Adipocyte (in vitro differentiated cells): ENCODE measurements around the gene ZNF850.
"Not testable (repeated sequence)": the region's sequence is repeated elsewhere in the genome, so short reads cannot be mapped to it uniquely, and the experiment has no call there.

ENCODE experiments used
- DNase-seq: peaks from one replicate; pipeline ENCODE4 v3.0.0-alpha.2; 2015; ENCODE audit warnings: low read depth
- H3K27me3 ChIP-seq: replicated peaks from 2 replicates; pipeline ENCODE4 v1.7.0; 2013; ENCODE audit warnings: mild to moderate bottlenecking, low read length, moderate library complexity; ENCODE audit not compliant: control insufficient read depth, insufficient read depth
- H3K36me3 ChIP-seq: 2 replicates; pipeline ENCODE4 v1.7.0; 2013; ENCODE audit warnings: low read length, mild to moderate bottlenecking, moderate library complexity; ENCODE audit not compliant: control insufficient read depth, insufficient read depth, severe bottlenecking
- H3K4me1 ChIP-seq: 2 replicates; pipeline ENCODE4 v1.7.0; 2013; ENCODE audit warnings: mild to moderate bottlenecking, low read length, moderate library complexity; ENCODE audit not compliant: control insufficient read depth, insufficient read depth
- H3K4me3 ChIP-seq: 2 replicates; pipeline ENCODE4 v1.7.0; 2013; ENCODE audit warnings: mild to moderate bottlenecking, low read length, moderate library complexity
- H3K9ac ChIP-seq: 2 replicates; pipeline ENCODE4 v1.7.0; 2013; ENCODE audit warnings: mild to moderate bottlenecking, low read length, moderate library complexity
- H3K9me3 ChIP-seq: 2 replicates; pipeline ENCODE4 v1.7.0; 2013; ENCODE audit warnings: mild to moderate bottlenecking, low read length, moderate library complexity; ENCODE audit not compliant: control insufficient read depth

ZNF850 gene

GRCh38 chr19:36772311-36773222 lies at the start of gene ZNF850:
ZNF850 (minus strand) TSS chr19:36772807; CDS start chr19:36762606, 10,201 bp downstream.
- peaks cover 18% of the 10 kb centered on the region for H3K9me3 ChIP-seq
- H3K4me3 ChIP-seq = peak within 1 kb of the TSS; percentile 91
- H3K27me3 ChIP-seq = no peaks in the 10 kb centered on the region
- peaks cover 16% of the 10 kb centered on the region for H3K4me1 ChIP-seq
- no peaks in the 10 kb centered on the region for H3K36me3 ChIP-seq
- peak within 1 kb of the TSS; percentile 84 for H3K9ac ChIP-seq
- peak; percentile 98 for DNase-seq

- peaks cover 99% of the 10 kb centered on the region for H3K9me3 ChIP-seq
- DNase-seq = no peak
- H3K27me3 ChIP-seq = no peaks in the 10 kb centered on the region
- no peak overlapping the region for H3K9ac ChIP-seq
- no peaks in the 10 kb centered on the region for H3K4me1 ChIP-seq
- peaks cover 90% of the 10 kb centered on the region for H3K36me3 ChIP-seq
- peak overlapping the region; percentile 67 for H3K4me3 ChIP-seq
These were observed 49.2 kb upstream of the ZNF850 start for GRCh38 chr19:36821758-36822157.

GRCh38 chr19:36819130-36819630 lies 46.6 kb upstream of the ZNF850 start:
- peaks cover 99% of the 10 kb centered on the region for H3K9me3 ChIP-seq
- H3K27me3 ChIP-seq = no peaks in the 10 kb centered on the region
- H3K9ac ChIP-seq = no peak overlapping the region
- DNase-seq = no peak
- H3K36me3 ChIP-seq = peaks cover 96% of the 10 kb centered on the region
- H3K4me3 ChIP-seq = peak overlapping the region; percentile 66
- H3K4me1 ChIP-seq = no peaks in the 10 kb centered on the region

DNA sequence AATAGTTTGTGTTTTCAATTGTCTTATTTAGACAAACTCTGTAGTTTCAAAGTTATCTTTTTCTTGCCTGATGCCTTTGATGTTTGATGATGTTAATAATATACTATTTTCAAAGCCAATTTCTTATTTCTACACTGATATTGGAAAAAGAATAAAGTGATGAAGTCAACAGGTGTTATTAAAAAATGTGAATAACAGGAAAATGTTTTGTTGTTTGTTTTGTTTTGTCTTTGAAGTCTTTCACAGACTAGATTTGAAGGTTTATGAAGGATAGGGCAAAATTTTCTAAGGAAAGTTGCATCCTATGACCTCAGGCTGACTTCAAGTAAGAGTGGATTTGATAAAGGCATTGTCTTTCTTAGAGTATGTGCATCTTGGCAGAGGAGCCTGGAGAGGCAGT lies 34.4 kb upstream of the ZNF850 start:
- peaks cover 40% of the 10 kb centered on the region for H3K36me3 ChIP-seq
- H3K9ac ChIP-seq = no peak overlapping the region
- H3K9me3 ChIP-seq = peaks cover 93% of the 10 kb centered on the region
- no peaks in the 10 kb centered on the region for H3K4me1 ChIP-seq
- H3K27me3 ChIP-seq = no peaks in the 10 kb centered on the region
- no peak overlapping the region for H3K4me3 ChIP-seq
- DNase-seq = no peak

DNA sequence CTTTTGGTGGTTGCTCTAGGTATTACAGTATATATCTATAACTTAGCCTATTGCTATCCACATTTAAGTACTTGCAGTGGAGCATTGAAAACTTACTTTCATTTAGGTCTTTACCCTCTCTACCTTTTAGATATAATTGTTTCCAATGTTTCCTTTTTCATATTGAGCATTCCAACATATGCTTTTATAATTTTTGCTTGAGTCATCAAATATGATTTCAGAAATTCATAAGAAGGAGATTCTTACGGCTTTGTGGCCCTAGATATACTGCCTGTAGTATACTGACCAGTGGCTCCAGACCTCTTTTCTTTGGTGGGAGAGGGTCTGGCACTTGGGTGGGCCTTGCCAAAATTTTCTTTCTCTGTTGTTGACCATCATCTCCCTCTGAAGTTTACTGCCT lies 32.8 kb upstream of the ZNF850 start:
- Histone ChIP-seq H3K4me3 (no peak overlapping the region), H3K4me1 (no peaks in the 10 kb centered on the region), H3K27me3 (no peaks in the 10 kb centered on the region), H3K9me3 (peaks cover 76% of the 10 kb centered on the region), H3K36me3 (peaks cover 39% of the 10 kb centered on the region), H3K9ac (no peak overlapping the region)
- no peak for DNase-seq

- Histone ChIP-seq H3K4me3 (peak overlapping the region; percentile 99), H3K36me3 (peaks cover 25% of the 10 kb centered on the region), H3K9me3 (peaks cover 23% of the 10 kb centered on the region), H3K27me3 (no peaks in the 10 kb centered on the region), H3K4me1 (peaks cover 7% of the 10 kb centered on the region), H3K9ac (peak overlapping the region; percentile 89)
- no peak for DNase-seq
These were observed 25.1 kb upstream of the ZNF850 start for GRCh38 chr19:36797786-36798108.

DNA sequence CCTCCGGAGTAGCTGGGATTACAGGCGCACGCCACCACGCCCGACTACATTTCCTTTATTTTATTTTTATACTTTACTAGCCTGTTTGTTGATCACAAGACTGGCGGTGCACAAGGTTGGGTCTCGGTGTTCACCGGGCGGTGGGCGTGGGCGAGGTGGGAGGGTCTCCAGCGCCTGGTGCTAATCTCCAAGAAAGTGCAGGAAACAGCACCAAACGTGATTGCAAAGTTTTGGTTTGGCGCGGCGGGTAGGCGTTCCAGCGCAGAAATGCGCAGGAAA lies 24.0 kb upstream of the ZNF850 start:
- Histone ChIP-seq H3K4me1 (peaks cover 7% of the 10 kb centered on the region), H3K27me3 (no peaks in the 10 kb centered on the region), H3K4me3 (peak overlapping the region; percentile 99), H3K36me3 (peaks cover 18% of the 10 kb centered on the region), H3K9ac (peak overlapping the region; percentile 73), H3K9me3 (peaks cover 21% of the 10 kb centered on the region)
- DNase-seq = no peak

DNA sequence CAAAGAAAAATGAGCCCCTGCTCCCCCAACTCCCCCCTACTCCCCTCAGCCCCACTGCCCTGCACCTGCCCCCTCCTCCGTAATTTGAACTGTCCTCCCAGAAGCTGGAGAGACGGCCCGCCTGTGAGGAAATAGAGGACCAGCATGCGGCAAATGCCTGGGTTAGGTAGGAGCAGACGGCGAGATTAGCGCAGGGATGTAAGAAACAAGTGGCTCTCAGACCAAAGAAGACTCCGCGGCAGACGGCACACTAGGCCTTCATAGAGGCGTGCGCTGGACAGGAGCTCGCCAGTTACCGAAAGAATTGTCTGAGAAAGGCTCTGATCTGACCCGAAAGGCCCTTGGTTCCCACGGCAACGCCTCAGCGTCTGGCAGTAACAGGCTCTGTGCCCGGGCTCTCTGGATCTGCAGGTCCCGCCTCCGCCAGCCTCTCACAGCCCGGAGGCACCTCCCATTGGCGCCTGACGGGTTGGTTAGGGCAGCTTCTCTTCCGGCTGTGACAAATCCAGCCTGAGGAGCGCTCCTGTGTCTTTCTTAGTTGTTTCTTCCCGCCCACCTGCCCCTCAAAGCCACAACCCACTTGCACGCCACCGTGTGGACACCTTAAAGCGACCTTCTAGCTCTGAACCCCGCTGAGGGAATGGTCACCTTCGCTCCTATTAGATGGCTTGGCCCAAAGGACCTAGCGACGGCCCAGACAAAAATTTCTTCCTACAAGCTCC lies 19.0 kb upstream of the ZNF850 start:
- H3K27me3 ChIP-seq, H3K36me3 ChIP-seq, H3K9me3 ChIP-seq, H3K4me1 ChIP-seq, H3K9ac ChIP-seq: not testable (repeated sequence)
- peak; percentile 9 for DNase-seq
- peak overlapping the region; percentile 44 for H3K4me3 ChIP-seq

DNA sequence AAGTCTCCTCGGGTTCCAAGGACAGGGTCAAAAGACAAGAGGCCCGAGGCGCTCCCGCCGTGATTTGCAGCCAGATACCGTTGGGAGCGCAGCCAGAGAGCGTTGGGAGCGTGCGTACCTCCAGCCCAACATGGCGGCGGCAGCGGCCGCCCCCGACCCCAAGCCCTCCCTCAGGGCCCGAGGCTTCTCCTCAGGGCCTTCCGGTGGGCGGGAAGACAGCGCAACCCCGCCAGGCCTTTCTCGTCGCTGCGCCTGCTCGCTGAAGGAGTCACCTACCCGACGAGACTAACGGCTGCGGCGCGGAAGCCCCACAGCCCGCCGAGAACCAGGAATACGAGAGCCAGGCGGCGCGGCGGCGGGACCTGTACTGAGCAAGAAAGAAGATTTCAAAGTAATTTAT lies 3.2 kb upstream of the ZNF850 start:
- no peak for DNase-seq
- no peak overlapping the region for H3K9ac ChIP-seq
- H3K4me1 ChIP-seq = peaks cover 15% of the 10 kb centered on the region
- H3K9me3 ChIP-seq = peaks cover 7% of the 10 kb centered on the region
- no peaks in the 10 kb centered on the region for H3K36me3 ChIP-seq
- H3K4me3 ChIP-seq = peak overlapping the region; percentile 50
- H3K27me3 ChIP-seq = no peaks in the 10 kb centered on the region

- H3K4me1 ChIP-seq = peaks cover 16% of the 10 kb centered on the region
- no peaks in the 10 kb centered on the region for H3K36me3 ChIP-seq
- peak overlapping the region; percentile 91 for H3K4me3 ChIP-seq
- peaks cover 13% of the 10 kb centered on the region for H3K9me3 ChIP-seq
- peak overlapping the region; percentile 84 for H3K9ac ChIP-seq
- no peak for DNase-seq
- no peaks in the 10 kb centered on the region for H3K27me3 ChIP-seq
These were observed 594 bp upstream of the ZNF850 start for GRCh38 chr19:36773223-36773579.

- Histone ChIP-seq H3K9me3 (peaks cover 15% of the 10 kb centered on the region), H3K36me3 (no peaks in the 10 kb centered on the region), H3K27me3 (no peaks in the 10 kb centered on the region), H3K4me3 (peak overlapping the region; percentile 91), H3K9ac (peak overlapping the region; percentile 84), H3K4me1 (peaks cover 16% of the 10 kb centered on the region)
- DNase-seq = peak; percentile 91
These were observed 1.1 kb downstream of the ZNF850 start for GRCh38 chr19:36771261-36772231.
